NCI-H1436 (cell line): ENCODE results near the gene ANKRD24.
"Not testable (repeated sequence)": the region's sequence is repeated elsewhere in the genome, so short reads cannot be mapped to it uniquely, and the experiment has no call there.

Experiments
- DNase-seq: peaks from one replicate; lab custom pipeline; 2025; lab: John Stamatoyannopoulos, UW

Gene ANKRD24

GRCh38 chr19:4230237-4230636 lies 47.7 kb downstream of the ANKRD24 start:
- DNase-seq, result not testable (repeated sequence)

- not testable (repeated sequence) for DNase-seq
Observed at GRCh38 chr19:4231521-4231920, 49.0 kb downstream of the ANKRD24 start.

- not testable (repeated sequence) for DNase-seq
Observed at GRCh38 chr19:4232139-4232538, 49.6 kb downstream of the ANKRD24 start.

- DNase-seq, result no peak
Observed at GRCh38 chr19:4232614-4233281, 50.3 kb downstream of the ANKRD24 start.

GRCh38 chr19:4233282-4233853 lies 50.9 kb downstream of the ANKRD24 start:
- peak; percentile 16 for DNase-seq

GRCh38 chr19:4234142-4234861 lies 51.8 kb downstream of the ANKRD24 start:
- DNase-seq, result no peak

- no peak for DNase-seq
Observed at GRCh38 chr19:4234862-4235201, 52.3 kb downstream of the ANKRD24 start.

- DNase-seq, result not testable (repeated sequence)
Observed at GRCh38 chr19:4237510-4237909, 55.0 kb downstream of the ANKRD24 start.

GRCh38 chr19:4238831-4239230 lies 56.3 kb downstream of the ANKRD24 start:
- DNase-seq, result no peak

- no peak for DNase-seq
Observed at GRCh38 chr19:4241824-4242430, 59.4 kb downstream of the ANKRD24 start.

- not testable (repeated sequence) for DNase-seq
Observed at GRCh38 chr19:4245938-4246337, 63.4 kb downstream of the ANKRD24 start.

- DNase-seq, result peak; percentile 100
Observed at GRCh38 chr19:4246767-4247593, 64.5 kb downstream of the ANKRD24 start, which contains the start of gene YJU2. Gene YJU2 (plus strand): TSS chr19:4247080. CDS start chr19:4247147, 67 bp downstream.

- no peak for DNase-seq
Observed at GRCh38 chr19:4256563-4256962, 74.1 kb downstream of the ANKRD24 start.

GRCh38 chr19:4257025-4257424 lies 74.5 kb downstream of the ANKRD24 start:
- no peak for DNase-seq

GRCh38 chr19:4258181-4258580 lies 75.7 kb downstream of the ANKRD24 start:
- no peak for DNase-seq

GRCh38 chr19:4260613-4261191 lies 78.2 kb downstream of the ANKRD24 start:
- no peak for DNase-seq

- DNase-seq, result no peak
Observed at GRCh38 chr19:4264812-4265211, 82.3 kb downstream of the ANKRD24 start.

- no peak for DNase-seq
Observed at GRCh38 chr19:4266253-4267000, 83.9 kb downstream of the ANKRD24 start.

GRCh38 chr19:4267101-4267900 lies 84.8 kb downstream of the ANKRD24 start:
- DNase-seq, result no peak
